T-helper 9 cell (primary cell): ENCODE results near the gene TRIM24.

ENCODE experiments used
- DNase-seq: peaks from one replicate; pipeline ENCODE4 v3.0.0-alpha.2; 2020

The TRIM24 gene

GRCh38 chr7:138542183-138542582, 82.1 kb downstream of the TRIM24 start:
- DNase-seq = no peak

GRCh38 chr7:138543739-138544138, 83.7 kb downstream of the TRIM24 start:
- DNase-seq = no peak

GRCh38 chr7:138545123-138545522, 85.1 kb downstream of the TRIM24 start:
- DNase-seq = no peak

- DNase-seq = no peak
Observed at GRCh38 chr7:138546064-138546619, 86.1 kb downstream of the TRIM24 start.

- no peak for DNase-seq
Observed at GRCh38 chr7:138546829-138547228, 86.8 kb downstream of the TRIM24 start.

GRCh38 chr7:138549082-138549481, 89.0 kb downstream of the TRIM24 start:
- no peak for DNase-seq

GRCh38 chr7:138550337-138550736, 90.3 kb downstream of the TRIM24 start:
- no peak for DNase-seq

GRCh38 chr7:138551102-138551501, 91.0 kb downstream of the TRIM24 start:
- no peak for DNase-seq

- no peak for DNase-seq
Observed at GRCh38 chr7:138553805-138554204, 93.7 kb downstream of the TRIM24 start.

GRCh38 chr7:138554674-138555073, 94.6 kb downstream of the TRIM24 start:
- no peak for DNase-seq

GRCh38 chr7:138555684-138556083, 95.6 kb downstream of the TRIM24 start:
- DNase-seq = no peak

GRCh38 chr7:138556771-138557484, 96.9 kb downstream of the TRIM24 start:
- DNase-seq = no peak

- DNase-seq = no peak
Observed at GRCh38 chr7:138559448-138559847, 99.4 kb downstream of the TRIM24 start.

- no peak for DNase-seq
Observed at GRCh38 chr7:138563808-138564207, 103.7 kb downstream of the TRIM24 start.

- no peak for DNase-seq
Observed at GRCh38 chr7:138564365-138564764, 104.3 kb downstream of the TRIM24 start.

GRCh38 chr7:138565071-138565450, 105.0 kb downstream of the TRIM24 start:
- no peak for DNase-seq

GRCh38 chr7:138565451-138566114, 105.5 kb downstream of the TRIM24 start:
- no peak for DNase-seq

GRCh38 chr7:138568655-138569054, 108.6 kb downstream of the TRIM24 start:
- DNase-seq = no peak

- no peak for DNase-seq
Observed at GRCh38 chr7:138569418-138569817, 109.4 kb downstream of the TRIM24 start.

GRCh38 chr7:138570715-138571114, 110.7 kb downstream of the TRIM24 start:
- no peak for DNase-seq

- no peak for DNase-seq
Observed at GRCh38 chr7:138573741-138574140, 113.7 kb downstream of the TRIM24 start.

- DNase-seq = no peak
Observed at GRCh38 chr7:138575897-138576428, 115.9 kb downstream of the TRIM24 start.

GRCh38 chr7:138579136-138579535, 119.1 kb downstream of the TRIM24 start:
- no peak for DNase-seq

- DNase-seq = no peak
Observed at GRCh38 chr7:138579671-138580070, 119.6 kb downstream of the TRIM24 start.
